ENCODE measurements around the gene TCF20.

DNA sequence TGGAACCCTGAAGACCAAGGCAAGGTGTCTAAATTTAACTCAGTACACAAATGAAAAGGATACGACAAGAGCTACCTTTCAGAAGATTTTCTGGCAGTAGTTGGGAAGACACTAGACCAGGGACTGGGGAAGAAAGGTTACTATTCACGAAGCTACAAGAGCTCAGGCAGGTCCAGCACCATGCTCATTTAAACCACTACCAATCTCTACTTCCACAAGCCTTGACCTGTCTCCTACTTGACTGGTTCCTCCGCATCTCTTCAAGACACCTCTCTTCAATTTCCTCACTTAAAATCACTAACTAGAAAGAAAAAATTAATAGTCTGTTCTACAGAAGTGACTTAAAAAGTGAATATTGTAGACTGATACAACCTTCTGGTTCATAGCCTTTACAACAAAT lies 22.9 kb downstream of the TCF20 start:
- TF ChIP-seq, protein P1, sequence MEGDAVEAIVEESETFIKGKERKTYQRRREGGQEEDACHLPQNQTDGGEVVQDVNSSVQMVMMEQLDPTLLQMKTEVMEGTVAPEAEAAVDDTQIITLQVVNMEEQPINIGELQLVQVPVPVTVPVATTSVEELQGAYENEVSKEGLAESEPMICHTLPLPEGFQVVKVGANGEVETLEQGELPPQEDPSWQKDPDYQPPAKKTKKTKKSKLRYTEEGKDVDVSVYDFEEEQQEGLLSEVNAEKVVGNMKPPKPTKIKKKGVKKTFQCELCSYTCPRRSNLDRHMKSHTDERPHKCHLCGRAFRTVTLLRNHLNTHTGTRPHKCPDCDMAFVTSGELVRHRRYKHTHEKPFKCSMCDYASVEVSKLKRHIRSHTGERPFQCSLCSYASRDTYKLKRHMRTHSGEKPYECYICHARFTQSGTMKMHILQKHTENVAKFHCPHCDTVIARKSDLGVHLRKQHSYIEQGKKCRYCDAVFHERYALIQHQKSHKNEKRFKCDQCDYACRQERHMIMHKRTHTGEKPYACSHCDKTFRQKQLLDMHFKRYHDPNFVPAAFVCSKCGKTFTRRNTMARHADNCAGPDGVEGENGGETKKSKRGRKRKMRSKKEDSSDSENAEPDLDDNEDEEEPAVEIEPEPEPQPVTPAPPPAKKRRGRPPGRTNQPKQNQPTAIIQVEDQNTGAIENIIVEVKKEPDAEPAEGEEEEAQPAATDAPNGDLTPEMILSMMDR (IDR thresholded peaks at IDR 0.05), result no peak
- no peak for TF ChIP-seq POLR2A (IDR thresholded peaks at IDR 0.05)
